K562 (cell line): ENCODE results near the gene HLCS. TPM values are rescaled to one million over a fixed set of nuclear protein-coding genes. Genes with fewer than 3 reads are reported as not detected.

Experiments
- ATAC-seq: fragments of 200-7000 bp; cut with Tn5 transposase; 3 replicates; pipeline ENCODE4 v1.9.1; 2020; ENCODE audit warnings: moderate library complexity
- BruUV-seq: library from RNA; stranded (reverse); fragments of 400-500 nt; replicated peaks from 2 replicates; lab custom pipeline; 2021; lab: Mats Ljungman, UMichigan
- CTCF ChIA-PET: fragments of 300-600 bp; formaldehyde crosslinking; extraction: SDS; loops from one replicate; lab custom pipeline; 2021; ENCODE audit warnings: low intra/inter-chr PET ratio; lab: Yijun Ruan, JAX
- POLR2A ChIA-PET: fragments of 300-600, 350-650 bp; sonication (Branson Sonifier 250); formaldehyde crosslinking; extraction: SDS; loops from one replicate; lab custom pipeline; 2021; ENCODE audit warnings: antibody characterized with exemption, inconsistent platforms; lab: Yijun Ruan, JAX
- DNase-seq, 4 experiments: peaks; one replicate each; pipeline versions ENCODE4 v3.0.0 to v3.0.0-alpha.2; 2011 to 2018; ENCODE audit warnings: low spot score in 3 of 4, mixed read lengths in 3 of 4; ENCODE audit errors: extremely low read depth in 1 of 4
- FAIRE-seq: peaks from 2 replicates; lab custom pipeline; 2011; peaks lifted over from hg19 to GRCh38; lab: Jason Lieb, UNC
- H2AFZ ChIP-seq: 2 replicates; pipeline ENCODE4 v1.6.0; 2011; ENCODE audit warnings: low read depth, low read length, control low read depth, inconsistent platforms
- H3K27ac ChIP-seq: fragments of 200-600 bp; 3 replicates; pipeline ENCODE4 v1.8.0; 2011; ENCODE audit warnings: low read depth, mild to moderate bottlenecking, control low read depth, inconsistent platforms, low read length, moderate library complexity, mixed read lengths; ENCODE audit errors: extremely low read depth
- H3K27me3 ChIP-seq, 2 experiments: fragments of 300-600 bp in 1 of 2; 2 replicates in 1 of 2; 3 replicates in 1 of 2; pipeline versions ENCODE4 v1.6.0 to v1.8.0; 2011; ENCODE audit warnings: inconsistent platforms in 2 of 2, low read length in 2 of 2, mild to moderate bottlenecking in 1 of 2, mixed read lengths in 1 of 2, moderate library complexity in 1 of 2; ENCODE audit not compliant: control insufficient read depth in 2 of 2, insufficient read depth in 2 of 2
- H3K36me3 ChIP-seq: fragments of 300-600 bp; 3 replicates; pipeline ENCODE4 v1.8.0; 2011; ENCODE audit warnings: mild to moderate bottlenecking, low read length, inconsistent platforms; ENCODE audit not compliant: control insufficient read depth, insufficient read depth
- H3K4me1 ChIP-seq, 2 experiments: fragments of 200-600 bp in 1 of 2; replicated peaks in 1 of 2; 2 replicates in 1 of 2; 3 replicates in 1 of 2; pipeline versions ENCODE4 v1.5.1 to v1.8.0; 2011; ENCODE audit warnings: inconsistent platforms in 2 of 2, low read length in 2 of 2, mild to moderate bottlenecking in 1 of 2, mixed read lengths in 1 of 2, moderate library complexity in 1 of 2; ENCODE audit not compliant: control insufficient read depth in 2 of 2, insufficient read depth in 2 of 2
- H3K4me2 ChIP-seq: 2 replicates; pipeline ENCODE4 v1.6.1; 2011; ENCODE audit warnings: low read length, control low read depth, inconsistent platforms, mixed read lengths; ENCODE audit not compliant: insufficient read depth
- H3K4me3 ChIP-seq: fragments of 200-600 bp; sonication (generic), shearing (Covaris generic); 2 replicates; pipeline ENCODE4 v1.5.1; 2016; ENCODE audit warnings: control low read depth, inconsistent platforms
- H3K79me2 ChIP-seq: fragments of 200-600 bp; 3 replicates; pipeline ENCODE4 v1.8.0; 2011; ENCODE audit warnings: low read length, inconsistent platforms; ENCODE audit not compliant: control insufficient read depth, insufficient read depth
- H3K9ac ChIP-seq, 2 experiments: 2 replicates each; pipeline versions ENCODE4 v1.6.0 to v1.6.1; 2011; ENCODE audit warnings: low read depth in 2 of 2, low read length in 2 of 2, control low read depth in 1 of 2, inconsistent platforms in 1 of 2, mild to moderate bottlenecking in 1 of 2, mixed read lengths in 1 of 2; ENCODE audit not compliant: insufficient read depth in 1 of 2
- H3K9me1 ChIP-seq: one replicate; pipeline ENCODE4 v1.6.0; 2011; ENCODE audit warnings: inconsistent platforms, mild to moderate bottlenecking, low read length, moderate library complexity; ENCODE audit not compliant: control insufficient read depth, insufficient read depth
- H3K9me3 ChIP-seq: replicated peaks from 2 replicates; pipeline ENCODE4 v1.5.1; 2011; ENCODE audit warnings: low read depth, low read length, inconsistent platforms; ENCODE audit not compliant: control insufficient read depth, insufficient read depth
- H4K20me1 ChIP-seq: replicated peaks from 2 replicates; pipeline ENCODE4 v1.6.1; 2011; ENCODE audit warnings: low read length, inconsistent platforms, mixed read lengths; ENCODE audit not compliant: control insufficient read depth, insufficient read depth
- HEY1 ChIP-seq: fragments of 250-450 bp; sonication (Bioruptor Pico); IDR thresholded peaks from 2 replicates; pipeline ENCODE4 v1.5.0; 2020; ENCODE audit warnings: mild to moderate bottlenecking, moderate library complexity, borderline replicate concordance
- HMG20A ChIP-seq: fragments of 450-650 bp; formaldehyde crosslinking; conservative IDR thresholded peaks from 2 replicates; pipeline ENCODE4 v1.4.0; 2020; ENCODE audit warnings: mild to moderate bottlenecking, mixed read lengths
- POLR2B ChIP-seq: fragments of 450-650 bp; IDR thresholded peaks from 2 replicates; pipeline ENCODE4 v1.6.1; 2018; ENCODE audit warnings: low read depth; ENCODE audit not compliant: partially characterized antibody
- SIRT6 ChIP-seq: IDR thresholded peaks from one replicate; pipeline ENCODE4 v1.6.1; 2012; ENCODE audit warnings: low read depth, mild to moderate bottlenecking, control low read depth, inconsistent platforms, low read length, moderate library complexity
- SRF ChIP-seq, 2 experiments: fragments of 250-450, 450-650 bp in 1 of 2; sonication (Bioruptor Pico) in 1 of 2; sonication (generic) in 1 of 2; formaldehyde crosslinking; IDR thresholded peaks; 2 replicates each; pipeline versions ENCODE4 v1.5.0 to v1.5.1; 2020 to 2022; ENCODE audit warnings: mild to moderate bottlenecking in 1 of 2, missing genetic modification reagents in 1 of 2
- TAF9B ChIP-seq: fragments of 450-650 bp; IDR thresholded peaks from 2 replicates; pipeline ENCODE4 v1.6.1; 2018; ENCODE audit warnings: mild to moderate bottlenecking; ENCODE audit not compliant: partially characterized antibody
- TBP ChIP-seq: optimal IDR thresholded peaks from 2 replicates; pipeline ENCODE3; 2011; ENCODE audit warnings: low read depth, low read length, improper control_type of control experiment
- TRIM24 ChIP-seq, 2 experiments: fragments of 450-650 bp; IDR thresholded peaks; 2 replicates each; pipeline ENCODE4 v1.6.1; 2016
- ZNF253 ChIP-seq: fragments of 250-450 bp; sonication (Bioruptor Pico); conservative IDR thresholded peaks from 2 replicates; pipeline ENCODE4 v1.6.1; 2021; ENCODE audit warnings: mild to moderate bottlenecking
- ZNF668 ChIP-seq: fragments of 250-450 bp; sonication (Bioruptor Pico); IDR thresholded peaks from 2 replicates; pipeline ENCODE4 v1.8.0; 2022; ENCODE audit warnings: mild to moderate bottlenecking, inconsistent platforms
- WGBS: fragments of 100-300 bp; shearing (Covaris generic); methylation state at CpG from one replicate; pipeline ENCODE4 v1.1.6; 2016; ENCODE audit warnings: low coverage, mixed read lengths; ENCODE audit not compliant: insufficient coverage; ENCODE audit errors: missing lambda C conversion rate; 5-methylcytosine and 5-hydroxymethylcytosine counted together
- in situ Hi-C: fragments of 300-500 bp; cut with MboI; formaldehyde crosslinking; loops from 4 replicates; pipeline ENCODE4 v1.15.0; 2018; ENCODE audit warnings: inconsistent platforms, mixed read lengths
- intact Hi-C: fragments of 100-400 bp; cut with micrococcal nuclease; formaldehyde crosslinking; loops from 2 replicates; pipeline ENCODE4 v1.14.2; 2022
- polyA plus RNA-seq, 8 experiments: library from polyadenylated mRNA; depleted of rRNA in 4 of 8; stranded (reverse) in 5 of 8; unstranded in 3 of 8; fragments of >200 nt; fragmentation: Nextera tagmentation in 2 of 8; fragmentation: Illumina TruSeq in 1 of 8; extraction: Ambion mirVana in 2 of 8; extraction: Trizol in 1 of 8; gene quantifications; 2 replicates each; pipeline versions ENCODE4 v1.2.1 to v1.2.3, GENCODE V29; 2011 to 2014; ENCODE audit warnings: inconsistent platforms in 1 of 8, missing spikeins in 1 of 8
- total RNA-seq, 7 experiments: library from RNA; depleted of rRNA in 6 of 7; stranded (reverse); fragments of >200 nt in 6 of 7; fragmentation: Illumina TruSeq in 2 of 7; extraction: Trizol in 2 of 7; gene quantifications; 2 replicates each; pipeline versions ENCODE4 v1.2.1 to v1.2.3, GENCODE V29; 2011 to 2021; ENCODE audit warnings: low replicate concordance in 1 of 7
- TF ChIP-seq, protein P1 (sequence below): sonication (generic); formaldehyde crosslinking; IDR thresholded peaks from 2 replicates; pipeline ENCODE4 v1.8.1; 2023; ENCODE audit warnings: mild to moderate bottlenecking, missing genetic modification reagents
- TF ChIP-seq, protein P2 (sequence below): sonication (generic); formaldehyde crosslinking; IDR thresholded peaks from 2 replicates; pipeline ENCODE4 v1.8.1; 2022; ENCODE audit warnings: missing genetic modification reagents

Gene HLCS
- total and polyA plus RNA-seq, 9 of the 15 experiments (the other 6 are each of a cell fraction or from before 2014, with no cell fraction given) = 3.0 to 21.5 (median 17.1) TPM

DNA sequence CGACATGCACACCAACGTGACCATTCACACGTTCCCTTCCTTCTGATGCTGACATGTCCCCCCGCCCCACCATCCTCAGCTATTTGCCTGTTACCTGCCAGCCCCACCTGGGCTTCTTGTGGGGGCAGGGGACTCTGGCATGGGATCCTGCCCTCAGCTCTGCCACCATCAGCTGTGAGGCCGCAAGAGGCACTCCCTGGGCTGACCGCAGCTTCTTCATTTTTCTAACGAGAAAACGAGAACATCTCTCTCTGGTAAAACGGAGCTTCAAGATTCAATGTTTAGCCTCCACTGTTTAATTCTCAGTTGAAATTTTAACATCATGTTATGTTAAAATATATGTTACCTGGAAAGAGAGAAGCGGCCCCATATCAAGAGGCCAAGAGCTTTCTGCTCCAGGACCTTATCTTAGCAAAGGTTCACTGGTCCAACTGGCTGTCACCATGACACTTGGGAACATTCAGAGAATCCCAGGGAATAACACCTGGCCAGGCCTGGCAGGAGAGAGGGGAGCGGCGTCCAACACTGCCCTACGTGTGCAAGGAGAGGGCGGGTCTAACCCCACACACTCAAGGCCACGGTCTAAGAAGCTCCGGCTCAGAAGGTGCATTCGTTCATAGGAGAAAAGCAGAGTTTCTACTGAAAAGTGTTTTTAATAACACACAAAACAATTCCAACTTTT lies 51.3 kb downstream of the HLCS start:
- 69% methylated on average over 17 of the region's 17 CpGs for WGBS
- no peak overlapping the region for H3K4me2 ChIP-seq
- no peaks in the 10 kb centered on the region for H3K36me3 ChIP-seq
- ChIA-PET CTCF (no interaction called here), POLR2A (interaction anchor here (0.7 to 1.3 kb wide), 5 partner anchors 9 to 1933 kb away, joined by 3 to 4 read pairs (median 3); no protein-coding TSS in a partner anchor)
- FAIRE-seq = no peak
- in situ Hi-C loops = no loop called here
- no peaks in the 10 kb centered on the region for H3K9me1 ChIP-seq
- no peak overlapping the region for H3K9ac ChIP-seq
- no TSS peak for BruUV-seq
- no peaks in the 10 kb centered on the region for H4K20me1 ChIP-seq
- DNase-seq = no peak
- no peaks in the 10 kb centered on the region for H3K9me3 ChIP-seq
- intact Hi-C loops = no loop called here
- no peaks in the 10 kb centered on the region for H3K27me3 ChIP-seq
- TF ChIP-seq ZNF668 (CRISPR knock-in tag) = no peak
- TF ChIP-seq, protein P1, sequence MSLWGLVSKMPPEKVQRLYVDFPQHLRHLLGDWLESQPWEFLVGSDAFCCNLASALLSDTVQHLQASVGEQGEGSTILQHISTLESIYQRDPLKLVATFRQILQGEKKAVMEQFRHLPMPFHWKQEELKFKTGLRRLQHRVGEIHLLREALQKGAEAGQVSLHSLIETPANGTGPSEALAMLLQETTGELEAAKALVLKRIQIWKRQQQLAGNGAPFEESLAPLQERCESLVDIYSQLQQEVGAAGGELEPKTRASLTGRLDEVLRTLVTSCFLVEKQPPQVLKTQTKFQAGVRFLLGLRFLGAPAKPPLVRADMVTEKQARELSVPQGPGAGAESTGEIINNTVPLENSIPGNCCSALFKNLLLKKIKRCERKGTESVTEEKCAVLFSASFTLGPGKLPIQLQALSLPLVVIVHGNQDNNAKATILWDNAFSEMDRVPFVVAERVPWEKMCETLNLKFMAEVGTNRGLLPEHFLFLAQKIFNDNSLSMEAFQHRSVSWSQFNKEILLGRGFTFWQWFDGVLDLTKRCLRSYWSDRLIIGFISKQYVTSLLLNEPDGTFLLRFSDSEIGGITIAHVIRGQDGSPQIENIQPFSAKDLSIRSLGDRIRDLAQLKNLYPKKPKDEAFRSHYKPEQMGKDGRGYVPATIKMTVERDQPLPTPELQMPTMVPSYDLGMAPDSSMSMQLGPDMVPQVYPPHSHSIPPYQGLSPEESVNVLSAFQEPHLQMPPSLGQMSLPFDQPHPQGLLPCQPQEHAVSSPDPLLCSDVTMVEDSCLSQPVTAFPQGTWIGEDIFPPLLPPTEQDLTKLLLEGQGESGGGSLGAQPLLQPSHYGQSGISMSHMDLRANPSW (CRISPR knock-in tag) = no peak
- TF ChIP-seq HMG20A = no peak
- TF ChIP-seq SIRT6 = no peak
- TF ChIP-seq, protein P2, sequence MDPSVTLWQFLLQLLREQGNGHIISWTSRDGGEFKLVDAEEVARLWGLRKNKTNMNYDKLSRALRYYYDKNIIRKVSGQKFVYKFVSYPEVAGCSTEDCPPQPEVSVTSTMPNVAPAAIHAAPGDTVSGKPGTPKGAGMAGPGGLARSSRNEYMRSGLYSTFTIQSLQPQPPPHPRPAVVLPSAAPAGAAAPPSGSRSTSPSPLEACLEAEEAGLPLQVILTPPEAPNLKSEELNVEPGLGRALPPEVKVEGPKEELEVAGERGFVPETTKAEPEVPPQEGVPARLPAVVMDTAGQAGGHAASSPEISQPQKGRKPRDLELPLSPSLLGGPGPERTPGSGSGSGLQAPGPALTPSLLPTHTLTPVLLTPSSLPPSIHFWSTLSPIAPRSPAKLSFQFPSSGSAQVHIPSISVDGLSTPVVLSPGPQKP (CRISPR knock-in tag) = no peak
- no peak for TF ChIP-seq SRF (CRISPR knock-in tag; IDR thresholded peaks at IDR 0.05)
- TF ChIP-seq TBP = no peak
- TF ChIP-seq ZNF253 (CRISPR knock-in tag) = no peak
- no peak for TF ChIP-seq TAF9B
- no peak for TF ChIP-seq POLR2B
- no peak for TF ChIP-seq HEY1 (CRISPR knock-in tag)
- no peak for TF ChIP-seq TRIM24 (IDR thresholded peaks at IDR 0.05)
- no peak overlapping the region for H3K27ac ChIP-seq
- no peak overlapping the region for H3K4me3 ChIP-seq
- no peak overlapping the region for H2AFZ ChIP-seq
- H3K4me1 ChIP-seq = peaks cover 5 to 6% of the 10 kb centered on the region in 2 experiments; a peak in 3 of 5 replicates
- ATAC-seq = no peak
- H3K79me2 ChIP-seq = no peaks in the 10 kb centered on the region
